Kidney (tissue), 14 donors: ENCODE data around the gene NLGN3. TPM values are rescaled to one million over a fixed set of nuclear protein-coding genes. Genes with fewer than 3 reads are reported as not detected.

Experiments
- DNase-seq, 5 donors: peaks; one replicate each; pipeline ENCODE4 v3.0.0-alpha.2; 2013 to 2020
- FAIRE-seq: peaks from 2 replicates; lab custom pipeline; 2012; peaks lifted over from hg19 to GRCh38; lab: Jason Lieb, UNC
- H3K27ac ChIP-seq, 2 donors: one replicate each; pipeline ENCODE4 v1.7.0; 2013; ENCODE audit warnings: low read depth in 2 of 2, low read length in 2 of 2, inconsistent platforms in 1 of 2
- H3K27me3 ChIP-seq: one replicate; pipeline ENCODE4 v1.7.1; 2013; ENCODE audit warnings: low read length, inconsistent platforms; ENCODE audit not compliant: control insufficient read depth, insufficient read depth
- H3K36me3 ChIP-seq, 3 donors: one replicate each; pipeline versions ENCODE4 v1.7.0 to v1.7.1; 2013; ENCODE audit warnings: low read length in 3 of 3, control low read depth in 1 of 3, inconsistent platforms in 1 of 3; ENCODE audit not compliant: insufficient read depth in 3 of 3, control insufficient read depth in 2 of 3
- H3K4me1 ChIP-seq, 3 donors: one replicate each; pipeline versions ENCODE4 v1.7.0 to v1.7.1; 2013; ENCODE audit warnings: low read length in 3 of 3, inconsistent platforms in 1 of 3, low read depth in 1 of 3; ENCODE audit not compliant: control insufficient read depth in 2 of 3, insufficient read depth in 2 of 3
- H3K4me3 ChIP-seq, 3 donors: one replicate each; pipeline versions ENCODE4 v1.7.0 to v1.8.1; 2013; ENCODE audit warnings: low read length in 3 of 3, control low read depth in 1 of 3, inconsistent platforms in 1 of 3
- H3K9ac ChIP-seq, 3 donors: one replicate each; pipeline versions ENCODE4 v1.7.0 to v1.7.1; 2013; ENCODE audit warnings: low read length in 3 of 3, control low read depth in 1 of 3, inconsistent platforms in 1 of 3
- H3K9me3 ChIP-seq, 3 donors: one replicate each; pipeline versions ENCODE4 v1.7.0 to v1.7.1; 2013; ENCODE audit warnings: low read length in 3 of 3, control low read depth in 1 of 3, inconsistent platforms in 1 of 3; ENCODE audit not compliant: control insufficient read depth in 2 of 3, insufficient read depth in 1 of 3
- CTCF ChIP-seq: IDR thresholded peaks from 3 replicates; pipeline ENCODE4 v1.5.1; 2012; ENCODE audit warnings: mild to moderate bottlenecking, moderate library complexity, borderline replicate concordance; ENCODE audit not compliant: insufficient read depth; ENCODE audit errors: extremely low read depth
- intact Hi-C: fragments of 100-400 bp; cut with DNase I; formaldehyde crosslinking; loops from one replicate; pipeline ENCODE4 v1.11.1; 2022
- polyA plus RNA-seq: library from polyadenylated mRNA; stranded (reverse); fragments of 350-450 nt; fragmentation: Illumina TruSeq; extraction: RNeasy Lipid Tissue Mini Kit (QIAGEN cat#74804); gene quantifications from one replicate; pipeline ENCODE4 v1.2.3, GENCODE V29; 2014; ENCODE audit warnings: low read depth, low replicate concordance; ENCODE audit not compliant: insufficient read depth
- total RNA-seq: library from RNA; stranded (reverse); fragmentation: NEBNext Ultra II Directional; extraction: Animal tissue kit (Norgen Biotek cat#: 25700); gene quantifications from one replicate; pipeline ENCODE4 v1.2.1, GENCODE V29; 2021
- donor health status: control.
- donor health status: control.
- donor health status: control.
- donor health status: control.
- donor health status: control.
- donor health status: DM: yes; HTN: yes; CAD: no.
- donor health status: Normal renal cell carcinoma (clear cell type).

Gene NLGN3
- total and polyA plus RNA-seq, 2 donors from 2014 or later, result 0.82 to 0.97 TPM

GRCh38 chrX:71181910-71182799, 37.5 kb downstream of the NLGN3 start:
- H3K4me1 ChIP-seq, result peaks cover 0 to 4% (median 4%) of the 10 kb centered on the region in 3 donors
- peak; percentile 98 for FAIRE-seq

GRCh38 chrX:71182871-71183270, 38.2 kb downstream of the NLGN3 start:
- no peak for FAIRE-seq
- peak in 1 of 5 donors; percentile 34 for DNase-seq
- H3K4me1 ChIP-seq, result peaks cover 0 to 4% (median 4%) of the 10 kb centered on the region in 3 donors
- TF ChIP-seq CTCF, result no peak
- no peaks in the 10 kb centered on the region for H3K27me3 ChIP-seq
- H3K9ac ChIP-seq, result no peak overlapping the region
- H3K36me3 ChIP-seq, result no peaks in the 10 kb centered on the region
- H3K27ac ChIP-seq, result peak overlapping the region in 1 of 2 donors; percentile 93
- peak overlapping the region in 2 of 3 donors; percentile 66 to 76 for H3K4me3 ChIP-seq
- intact Hi-C loops, result no loop called here
- H3K9me3 ChIP-seq, result no peaks in the 10 kb centered on the region

More at GRCh38 chrX:71181910-71182799, 37.5 kb downstream of the NLGN3 start:
- Histone ChIP-seq H3K27ac (peak overlapping the region; percentile 90 to 93), H3K9ac (peak overlapping the region; percentile 55 to 86 (median 77)), H3K27me3 (no peaks in the 10 kb centered on the region), H3K36me3 (no peaks in the 10 kb centered on the region), H3K9me3 (no peaks in the 10 kb centered on the region), H3K4me3 (peak overlapping the region; percentile 84 to 86 (median 86))
- peak; percentile 93 to 98 (median 94) for DNase-seq
- no peak for TF ChIP-seq CTCF
- intact Hi-C loops, result no loop called here

GRCh38 chrX:71183341-71183740, 38.7 kb downstream of the NLGN3 start:
- Histone ChIP-seq H3K9me3 (no peaks in the 10 kb centered on the region), H3K4me3 (no peak overlapping the region), H3K27ac (no peak overlapping the region), H3K27me3 (no peaks in the 10 kb centered on the region), H3K4me1 (peaks cover 0 to 4% (median 4%) of the 10 kb centered on the region in 3 donors), H3K36me3 (no peaks in the 10 kb centered on the region), H3K9ac (no peak overlapping the region)
- FAIRE-seq (no peak), DNase-seq (peak in 4 of 5 donors; percentile 34 to 85 (median 60))
- TF ChIP-seq CTCF, result no peak
- intact Hi-C loops, result no loop called here
